Natural killer cell (primary cell): ENCODE results near the gene LCLAT1. TPM values are rescaled to one million over a fixed set of nuclear protein-coding genes. Genes with fewer than 3 reads are reported as not detected.

Source experiments
- ATAC-seq, 3 donors: fragments of 150-1000 bp in 2 of 3; fragments of 200-7000 bp in 1 of 3; cut with Tn5 transposase; 1 replicate in 1 of 3; 2 replicates in 2 of 3; pipeline ENCODE4 v1.10.0; 2021; ENCODE audit warnings: mild to moderate bottlenecking in 2 of 3, moderate library complexity in 2 of 3
- DNase-seq, 2 donors: peaks; one replicate each; pipeline versions ENCODE4 v3.0.0 to v3.0.0-alpha.2; 2013 to 2021; ENCODE audit warnings: mixed read lengths in 1 of 2
- H3K27ac ChIP-seq: one replicate; pipeline ENCODE4 v1.5.1; 2013; ENCODE audit warnings: mild to moderate bottlenecking, low read length
- H3K27me3 ChIP-seq: one replicate; pipeline ENCODE4 v1.6.1; 2013; ENCODE audit warnings: low read length; ENCODE audit not compliant: control insufficient read depth, insufficient read depth
- H3K36me3 ChIP-seq: one replicate; pipeline ENCODE4 v1.6.1; 2013; ENCODE audit warnings: low read length; ENCODE audit not compliant: control insufficient read depth, insufficient read depth
- H3K4me1 ChIP-seq: one replicate; pipeline ENCODE4 v1.6.1; 2013; ENCODE audit warnings: low read length; ENCODE audit not compliant: control insufficient read depth, insufficient read depth
- H3K4me3 ChIP-seq: one replicate; pipeline ENCODE4 v1.5.1; 2013; ENCODE audit warnings: low read length
- H3K9me3 ChIP-seq: one replicate; pipeline ENCODE4 v1.6.1; 2013; ENCODE audit warnings: low read length; ENCODE audit not compliant: control insufficient read depth, insufficient read depth
- H3K27ac Mint-ChIP-seq, 2 donors: one replicate each; pipeline ENCODE4 v1.8.0; 2022; ENCODE audit warnings: mild to moderate bottlenecking in 2 of 2, mixed read lengths in 2 of 2, moderate library complexity in 1 of 2
- H3K27me3 Mint-ChIP-seq, 2 donors: one replicate each; pipeline ENCODE4 v1.8.0; 2022; ENCODE audit warnings: low read depth in 2 of 2, mixed read lengths in 2 of 2
- H3K36me3 Mint-ChIP-seq: one replicate; pipeline ENCODE4 v1.8.0; 2022; ENCODE audit warnings: mixed read lengths
- H3K4me1 Mint-ChIP-seq, 2 donors: one replicate each; pipeline ENCODE4 v1.8.0; 2022; ENCODE audit warnings: mixed read lengths in 2 of 2
- H3K4me3 Mint-ChIP-seq: one replicate; pipeline ENCODE4 v1.8.0; 2022; ENCODE audit warnings: mild to moderate bottlenecking, moderate library complexity, mixed read lengths
- H3K9me3 Mint-ChIP-seq, 2 donors: one replicate each; pipeline ENCODE4 v1.8.0; 2022; ENCODE audit warnings: mixed read lengths in 2 of 2
- WGBS: methylation state at CpG from one replicate; pipeline ENCODE4 v1.1.7; 2013; ENCODE audit warnings: missing lambda C conversion rate; ENCODE audit not compliant: insufficient coverage; 5-methylcytosine and 5-hydroxymethylcytosine counted together
- intact Hi-C: fragments of 100-400 bp; cut with micrococcal nuclease; formaldehyde crosslinking; loops from one replicate; pipeline ENCODE4 v1.14.2; 2022
- total RNA-seq, 4 donors: library from RNA; stranded (reverse); fragments of 120-200 nt in 1 of 4; gene quantifications; one replicate each; pipeline versions ENCODE4 v1.2.3 to v1.2.4, GENCODE V29; 2013 to 2022
- TF ChIP-seq, protein P1 (sequence below): fragments of 200-600 bp; IDR thresholded peaks from one replicate; pipeline ENCODE4 v1.8.0; 2022; ENCODE audit warnings: antibody characterized with exemption

The LCLAT1 gene
- total RNA-seq, 3 donors from 2014 or later (not counting 1 experiment from before 2014, with no cell fraction given): 13.0 to 16.2 (median 14.2) TPM

DNA sequence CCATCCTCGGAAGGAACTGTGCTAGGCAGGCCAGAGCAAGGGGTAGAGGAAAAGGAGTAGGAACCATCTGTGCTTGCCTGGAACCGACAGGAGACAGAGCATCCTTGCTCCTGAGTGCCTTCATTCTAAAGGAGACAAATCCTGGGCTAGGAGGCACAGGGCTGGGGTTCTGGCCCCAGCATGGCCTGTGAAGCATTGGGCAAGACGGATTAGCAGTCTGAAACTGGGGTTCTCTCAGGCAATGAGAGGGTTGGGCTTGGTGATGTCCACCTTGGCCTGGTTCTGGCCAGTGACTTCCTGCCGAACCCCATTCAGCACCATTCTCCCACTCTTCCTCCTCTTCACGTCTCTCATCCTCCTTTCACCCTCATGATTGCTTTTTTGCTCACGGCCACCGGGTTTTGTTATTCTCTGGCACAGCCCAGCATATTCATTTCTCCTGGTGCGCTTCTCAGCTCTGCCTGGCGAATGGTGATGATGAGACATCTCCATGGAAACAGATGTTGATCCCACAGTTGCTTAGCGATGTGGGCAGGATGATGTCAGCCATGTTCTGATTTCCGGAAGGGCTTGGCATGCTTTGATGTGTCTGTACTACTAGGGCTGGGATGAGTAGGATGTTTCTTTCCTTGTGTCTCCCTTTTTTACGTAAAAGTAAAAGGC is 232.5 kb downstream of the LCLAT1 start:
- 83% methylated on average over 12 of the region's 12 CpGs for WGBS
- peaks cover 7 to 13% of the 10 kb centered on the region in 2 donors for H3K27me3 Mint-ChIP-seq
- no peak overlapping the region for H3K27ac ChIP-seq
- H3K27me3 ChIP-seq: no peaks in the 10 kb centered on the region
- H3K4me1 Mint-ChIP-seq: no peaks in the 10 kb centered on the region
- H3K4me3 Mint-ChIP-seq: no peak overlapping the region
- TF ChIP-seq, protein P1, sequence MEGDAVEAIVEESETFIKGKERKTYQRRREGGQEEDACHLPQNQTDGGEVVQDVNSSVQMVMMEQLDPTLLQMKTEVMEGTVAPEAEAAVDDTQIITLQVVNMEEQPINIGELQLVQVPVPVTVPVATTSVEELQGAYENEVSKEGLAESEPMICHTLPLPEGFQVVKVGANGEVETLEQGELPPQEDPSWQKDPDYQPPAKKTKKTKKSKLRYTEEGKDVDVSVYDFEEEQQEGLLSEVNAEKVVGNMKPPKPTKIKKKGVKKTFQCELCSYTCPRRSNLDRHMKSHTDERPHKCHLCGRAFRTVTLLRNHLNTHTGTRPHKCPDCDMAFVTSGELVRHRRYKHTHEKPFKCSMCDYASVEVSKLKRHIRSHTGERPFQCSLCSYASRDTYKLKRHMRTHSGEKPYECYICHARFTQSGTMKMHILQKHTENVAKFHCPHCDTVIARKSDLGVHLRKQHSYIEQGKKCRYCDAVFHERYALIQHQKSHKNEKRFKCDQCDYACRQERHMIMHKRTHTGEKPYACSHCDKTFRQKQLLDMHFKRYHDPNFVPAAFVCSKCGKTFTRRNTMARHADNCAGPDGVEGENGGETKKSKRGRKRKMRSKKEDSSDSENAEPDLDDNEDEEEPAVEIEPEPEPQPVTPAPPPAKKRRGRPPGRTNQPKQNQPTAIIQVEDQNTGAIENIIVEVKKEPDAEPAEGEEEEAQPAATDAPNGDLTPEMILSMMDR: no peak
- no peak overlapping the region for H3K4me3 ChIP-seq
- H3K4me1 ChIP-seq: no peaks in the 10 kb centered on the region
- intact Hi-C loops: no loop called here
- peak in 1 of 2 donors; percentile 16 for DNase-seq
- H3K36me3 ChIP-seq: no peaks in the 10 kb centered on the region
- H3K9me3 Mint-ChIP-seq: no peaks in the 10 kb centered on the region
- ATAC-seq: no peak
- H3K9me3 ChIP-seq: no peaks in the 10 kb centered on the region
- H3K36me3 Mint-ChIP-seq: no peaks in the 10 kb centered on the region
- no peak overlapping the region for H3K27ac Mint-ChIP-seq

DNA sequence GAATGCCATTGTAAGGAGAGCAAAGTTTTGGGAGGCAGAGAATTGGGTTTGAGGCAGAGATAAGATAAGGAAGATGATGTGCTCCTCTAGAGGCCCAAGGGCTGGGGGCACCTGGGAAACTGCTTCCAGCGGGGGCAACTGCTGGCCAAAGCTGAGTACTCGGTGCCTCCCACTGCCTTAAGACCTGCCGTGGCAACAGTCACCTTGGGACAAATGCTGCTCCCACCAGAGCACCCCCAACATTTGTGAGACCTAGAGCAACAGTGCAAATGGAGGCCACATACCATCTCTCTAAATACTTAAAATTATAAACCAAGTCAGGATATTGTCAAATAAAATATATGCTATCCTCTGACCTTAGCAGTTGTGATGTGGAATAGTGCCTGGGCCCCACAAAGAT is 233.1 kb downstream of the LCLAT1 start:
- no peaks in the 10 kb centered on the region for H3K27me3 ChIP-seq
- H3K36me3 ChIP-seq: no peaks in the 10 kb centered on the region
- 91% methylated on average over 3 of the region's 3 CpGs for WGBS
- H3K4me3 Mint-ChIP-seq: no peak overlapping the region
- H3K27ac ChIP-seq: no peak overlapping the region
- no peaks in the 10 kb centered on the region for H3K4me1 ChIP-seq
- intact Hi-C loops: no loop called here
- H3K27ac Mint-ChIP-seq: no peak overlapping the region
- no peaks in the 10 kb centered on the region for H3K9me3 Mint-ChIP-seq
- no peaks in the 10 kb centered on the region for H3K36me3 Mint-ChIP-seq
- TF ChIP-seq, protein P1: no peak
- ATAC-seq (no peak), DNase-seq (no peak)
- H3K4me3 ChIP-seq: no peak overlapping the region
- H3K4me1 Mint-ChIP-seq: no peaks in the 10 kb centered on the region
- no peaks in the 10 kb centered on the region for H3K9me3 ChIP-seq
- H3K27me3 Mint-ChIP-seq: peaks cover 7 to 13% of the 10 kb centered on the region in 2 donors

DNA sequence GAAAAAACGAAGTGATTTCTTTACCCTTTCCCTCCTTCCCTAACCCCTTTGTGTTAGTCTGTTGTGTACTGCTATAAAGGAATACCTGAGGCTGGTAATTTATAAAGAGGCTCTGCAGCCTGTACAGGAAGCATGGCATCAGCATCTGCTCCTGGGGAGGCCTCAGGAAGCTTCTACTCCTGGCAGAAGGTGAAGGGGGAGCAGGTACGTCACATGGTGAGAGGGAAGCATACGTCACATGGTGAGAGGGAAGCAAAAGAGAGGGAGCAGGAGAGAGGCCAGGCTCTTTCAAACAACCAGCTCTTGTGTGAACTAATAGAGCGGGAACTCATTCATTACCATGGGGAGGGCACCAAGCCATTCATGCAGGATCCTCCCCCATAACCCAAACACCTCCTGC is 234.0 kb downstream of the LCLAT1 start:
- DNase-seq: no peak
- intact Hi-C loops: no loop called here

More for the DNA sequence above, 234.0 kb downstream of the LCLAT1 start:
- no peaks in the 10 kb centered on the region for H3K27me3 ChIP-seq
- Mint-ChIP-seq H3K4me1 (no peaks in the 10 kb centered on the region), H3K36me3 (no peaks in the 10 kb centered on the region), H3K27me3 (peaks cover 4 to 13% of the 10 kb centered on the region in 2 donors), H3K27ac (no peak overlapping the region), H3K9me3 (no peaks in the 10 kb centered on the region), H3K4me3 (no peak overlapping the region)
- TF ChIP-seq, protein P1: no peak
- no peak overlapping the region for H3K27ac ChIP-seq
- ATAC-seq: no peak
- no peaks in the 10 kb centered on the region for H3K4me1 ChIP-seq
- H3K4me3 ChIP-seq: no peak overlapping the region
- H3K9me3 ChIP-seq: no peaks in the 10 kb centered on the region
- 92% methylated on average over 3 of the region's 4 CpGs for WGBS
- no peaks in the 10 kb centered on the region for H3K36me3 ChIP-seq
